Measurements from ENCODE around the gene RIPOR3. TPM values are rescaled to one million over a fixed set of nuclear protein-coding genes. Genes with fewer than 3 reads are reported as not detected.

RIPOR3 gene
- total and polyA plus RNA-seq, 9 of the 15 experiments (the other 6 are each of a cell fraction or from before 2014, with no cell fraction given), result 3.3 to 62.7 (median 21.4) TPM

DNA sequence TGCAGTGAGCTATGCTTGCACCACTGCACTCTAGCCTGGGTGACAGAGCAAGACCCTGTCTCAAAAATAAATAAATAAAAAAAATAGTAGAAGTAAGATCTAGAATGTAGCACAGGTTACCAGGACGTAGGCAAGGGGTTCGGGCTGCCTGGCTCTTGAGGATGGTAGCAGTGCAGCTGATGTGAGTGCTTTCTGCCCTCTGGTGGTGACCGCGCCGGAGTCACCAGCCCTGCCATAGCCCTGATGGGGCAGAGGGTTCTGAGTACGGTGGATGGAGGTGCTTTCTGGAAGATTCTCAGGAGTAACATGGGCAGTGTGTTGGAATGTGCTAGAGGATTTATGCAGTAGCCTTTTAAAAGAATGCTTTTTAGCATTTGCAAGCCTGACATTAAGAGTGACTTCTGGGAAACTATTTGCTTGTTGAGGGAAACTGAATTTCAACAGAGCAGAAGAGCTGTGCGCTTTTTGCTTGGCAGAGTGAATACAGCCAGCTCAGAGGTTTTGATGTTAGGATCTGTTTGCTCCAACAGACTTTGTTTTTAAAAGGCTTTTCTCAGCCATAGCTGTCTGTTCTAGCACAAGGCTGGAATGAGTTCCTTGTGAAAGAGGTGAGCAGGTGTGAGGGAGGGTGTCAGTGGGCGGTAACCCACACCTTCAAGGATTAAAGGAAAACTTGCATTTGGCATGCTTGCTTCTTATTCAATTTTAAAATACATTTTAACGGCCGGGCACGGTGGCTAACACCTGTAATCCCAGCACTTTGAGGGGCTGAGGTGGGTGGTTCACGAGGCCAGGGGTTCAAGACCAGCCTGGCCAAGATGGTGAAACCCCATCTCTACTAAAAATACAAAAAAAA lies 115.2 kb downstream of the RIPOR3 start (continued):
- TF ChIP-seq, protein P1, sequence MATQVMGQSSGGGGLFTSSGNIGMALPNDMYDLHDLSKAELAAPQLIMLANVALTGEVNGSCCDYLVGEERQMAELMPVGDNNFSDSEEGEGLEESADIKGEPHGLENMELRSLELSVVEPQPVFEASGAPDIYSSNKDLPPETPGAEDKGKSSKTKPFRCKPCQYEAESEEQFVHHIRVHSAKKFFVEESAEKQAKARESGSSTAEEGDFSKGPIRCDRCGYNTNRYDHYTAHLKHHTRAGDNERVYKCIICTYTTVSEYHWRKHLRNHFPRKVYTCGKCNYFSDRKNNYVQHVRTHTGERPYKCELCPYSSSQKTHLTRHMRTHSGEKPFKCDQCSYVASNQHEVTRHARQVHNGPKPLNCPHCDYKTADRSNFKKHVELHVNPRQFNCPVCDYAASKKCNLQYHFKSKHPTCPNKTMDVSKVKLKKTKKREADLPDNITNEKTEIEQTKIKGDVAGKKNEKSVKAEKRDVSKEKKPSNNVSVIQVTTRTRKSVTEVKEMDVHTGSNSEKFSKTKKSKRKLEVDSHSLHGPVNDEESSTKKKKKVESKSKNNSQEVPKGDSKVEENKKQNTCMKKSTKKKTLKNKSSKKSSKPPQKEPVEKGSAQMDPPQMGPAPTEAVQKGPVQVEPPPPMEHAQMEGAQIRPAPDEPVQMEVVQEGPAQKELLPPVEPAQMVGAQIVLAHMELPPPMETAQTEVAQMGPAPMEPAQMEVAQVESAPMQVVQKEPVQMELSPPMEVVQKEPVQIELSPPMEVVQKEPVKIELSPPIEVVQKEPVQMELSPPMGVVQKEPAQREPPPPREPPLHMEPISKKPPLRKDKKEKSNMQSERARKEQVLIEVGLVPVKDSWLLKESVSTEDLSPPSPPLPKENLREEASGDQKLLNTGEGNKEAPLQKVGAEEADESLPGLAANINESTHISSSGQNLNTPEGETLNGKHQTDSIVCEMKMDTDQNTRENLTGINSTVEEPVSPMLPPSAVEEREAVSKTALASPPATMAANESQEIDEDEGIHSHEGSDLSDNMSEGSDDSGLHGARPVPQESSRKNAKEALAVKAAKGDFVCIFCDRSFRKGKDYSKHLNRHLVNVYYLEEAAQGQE (IDR thresholded peaks at IDR 0.05; ENCODE audit: borderline replicate concordance), result peak; percentile 66
- TF ChIP-seq, protein P1 (CRISPR knock-in tag; IDR thresholded peaks at IDR 0.05; ENCODE audit: low read depth), result no peak
- TF ChIP-seq ZNF436 (CRISPR knock-in tag; IDR thresholded peaks at IDR 0.05) (no peak), ZNF584 (CRISPR knock-in tag; IDR thresholded peaks at IDR 0.05; ENCODE audit: low read depth) (no peak), XRCC4 (IDR thresholded peaks at IDR 0.05; ENCODE audit: extremely low read depth, insufficient read depth, insufficient read length) (no peak), NFRKB (IDR thresholded peaks at IDR 0.05; ENCODE audit: low read depth) (no peak), NCOA1 (IDR thresholded peaks at IDR 0.05; ENCODE audit: low read depth) (no peak), MCM2 (IDR thresholded peaks at IDR 0.05; ENCODE audit: low read depth) (no peak), ZNF24 (IDR thresholded peaks at IDR 0.05) (no peak)
- TF ChIP-seq, protein P2, sequence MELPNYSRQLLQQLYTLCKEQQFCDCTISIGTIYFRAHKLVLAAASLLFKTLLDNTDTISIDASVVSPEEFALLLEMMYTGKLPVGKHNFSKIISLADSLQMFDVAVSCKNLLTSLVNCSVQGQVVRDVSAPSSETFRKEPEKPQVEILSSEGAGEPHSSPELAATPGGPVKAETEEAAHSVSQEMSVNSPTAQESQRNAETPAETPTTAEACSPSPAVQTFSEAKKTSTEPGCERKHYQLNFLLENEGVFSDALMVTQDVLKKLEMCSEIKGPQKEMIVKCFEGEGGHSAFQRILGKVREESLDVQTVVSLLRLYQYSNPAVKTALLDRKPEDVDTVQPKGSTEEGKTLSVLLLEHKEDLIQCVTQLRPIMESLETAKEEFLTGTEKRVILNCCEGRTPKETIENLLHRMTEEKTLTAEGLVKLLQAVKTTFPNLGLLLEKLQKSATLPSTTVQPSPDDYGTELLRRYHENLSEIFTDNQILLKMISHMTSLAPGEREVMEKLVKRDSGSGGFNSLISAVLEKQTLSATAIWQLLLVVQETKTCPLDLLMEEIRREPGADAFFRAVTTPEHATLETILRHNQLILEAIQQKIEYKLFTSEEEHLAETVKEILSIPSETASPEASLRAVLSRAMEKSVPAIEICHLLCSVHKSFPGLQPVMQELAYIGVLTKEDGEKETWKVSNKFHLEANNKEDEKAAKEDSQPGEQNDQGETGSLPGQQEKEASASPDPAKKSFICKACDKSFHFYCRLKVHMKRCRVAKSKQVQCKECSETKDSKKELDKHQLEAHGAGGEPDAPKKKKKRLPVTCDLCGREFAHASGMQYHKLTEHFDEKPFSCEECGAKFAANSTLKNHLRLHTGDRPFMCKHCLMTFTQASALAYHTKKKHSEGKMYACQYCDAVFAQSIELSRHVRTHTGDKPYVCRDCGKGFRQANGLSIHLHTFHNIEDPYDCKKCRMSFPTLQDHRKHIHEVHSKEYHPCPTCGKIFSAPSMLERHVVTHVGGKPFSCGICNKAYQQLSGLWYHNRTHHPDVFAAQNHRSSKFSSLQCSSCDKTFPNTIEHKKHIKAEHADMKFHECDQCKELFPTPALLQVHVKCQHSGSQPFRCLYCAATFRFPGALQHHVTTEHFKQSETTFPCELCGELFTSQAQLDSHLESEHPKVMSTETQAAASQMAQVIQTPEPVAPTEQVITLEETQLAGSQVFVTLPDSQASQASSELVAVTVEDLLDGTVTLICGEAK (IDR thresholded peaks at IDR 0.05), result no peak
- TF ChIP-seq, protein P2 (CRISPR knock-in tag; IDR thresholded peaks at IDR 0.05), result no peak

Measured in K562 (cell line).